Measurements from ENCODE around the gene B3GALNT2.

The B3GALNT2 gene

GRCh38 chr1:235450886-235451483 lies 53.3 kb downstream of the B3GALNT2 start:
- DNase-seq: no peak

GRCh38 chr1:235450433-235450832 lies 53.8 kb downstream of the B3GALNT2 start:
- no peak for DNase-seq

GRCh38 chr1:235448616-235449015 lies 55.6 kb downstream of the B3GALNT2 start:
- DNase-seq: no peak

GRCh38 chr1:235442788-235443429 lies 61.3 kb downstream of the B3GALNT2 start:
- no peak for DNase-seq

- no peak for DNase-seq
Measured at GRCh38 chr1:235441159-235441685, 63.0 kb downstream of the B3GALNT2 start.

GRCh38 chr1:235434001-235434400 lies 70.3 kb downstream of the B3GALNT2 start:
- DNase-seq: no peak

- no peak for DNase-seq
Measured at GRCh38 chr1:235430991-235431390, 73.3 kb downstream of the B3GALNT2 start.

GRCh38 chr1:235429143-235429542 lies 75.1 kb downstream of the B3GALNT2 start:
- no peak for DNase-seq

GRCh38 chr1:235427447-235427846 lies 76.8 kb downstream of the B3GALNT2 start:
- DNase-seq: no peak

GRCh38 chr1:235426680-235427079 lies 77.6 kb downstream of the B3GALNT2 start:
- no peak for DNase-seq

- DNase-seq: no peak
Measured at GRCh38 chr1:235426143-235426542, 78.1 kb downstream of the B3GALNT2 start.

GRCh38 chr1:235425357-235425756 lies 78.9 kb downstream of the B3GALNT2 start:
- DNase-seq: no peak

GRCh38 chr1:235424092-235424491 lies 80.2 kb downstream of the B3GALNT2 start:
- peak; percentile 15 for DNase-seq

GRCh38 chr1:235423214-235423652 lies 81.0 kb downstream of the B3GALNT2 start:
- peak; percentile 20 for DNase-seq

GRCh38 chr1:235421751-235422150 lies 82.5 kb downstream of the B3GALNT2 start:
- no peak for DNase-seq

GRCh38 chr1:235417086-235417697 lies 87.1 kb downstream of the B3GALNT2 start:
- peak; percentile 56 for DNase-seq

GRCh38 chr1:235416662-235417049 lies 87.6 kb downstream of the B3GALNT2 start:
- DNase-seq: no peak

GRCh38 chr1:235415008-235415904 lies 89.0 kb downstream of the B3GALNT2 start:
- DNase-seq: peak; percentile 58

GRCh38 chr1:235411489-235412486 lies 92.5 kb downstream of the B3GALNT2 start:
- DNase-seq: no peak

GRCh38 chr1:235410467-235410866 lies 93.8 kb downstream of the B3GALNT2 start:
- DNase-seq: no peak

GRCh38 chr1:235409042-235409820 lies 95.0 kb downstream of the B3GALNT2 start:
- DNase-seq: no peak
